ENCODE results near the gene RNF215.
A peak's percentile ranks its signal among the peaks of the same experiment; 100 is the strongest.

Gene RNF215

DNA sequence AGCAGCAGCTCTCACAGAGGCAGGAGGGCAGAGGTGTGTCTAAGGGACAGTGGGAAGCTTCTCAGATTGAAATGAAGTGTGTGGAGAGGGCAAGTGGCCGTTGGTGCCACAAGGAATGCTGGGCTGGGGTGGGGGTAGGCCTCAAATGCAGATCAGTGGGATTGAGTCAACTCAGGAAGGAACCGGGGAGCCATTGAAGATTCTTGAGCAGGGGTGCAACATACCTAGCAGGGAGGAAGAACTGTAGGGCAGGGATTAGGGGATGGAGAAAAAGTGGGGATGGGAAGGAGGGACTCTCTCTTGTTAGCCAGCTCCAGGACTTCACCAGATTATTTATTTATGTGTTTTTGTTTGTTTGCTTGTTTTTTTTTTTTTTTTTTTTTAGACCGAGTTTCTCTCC, 6.7 kb upstream of the RNF215 start:
- no peak for DNase-seq

DNA sequence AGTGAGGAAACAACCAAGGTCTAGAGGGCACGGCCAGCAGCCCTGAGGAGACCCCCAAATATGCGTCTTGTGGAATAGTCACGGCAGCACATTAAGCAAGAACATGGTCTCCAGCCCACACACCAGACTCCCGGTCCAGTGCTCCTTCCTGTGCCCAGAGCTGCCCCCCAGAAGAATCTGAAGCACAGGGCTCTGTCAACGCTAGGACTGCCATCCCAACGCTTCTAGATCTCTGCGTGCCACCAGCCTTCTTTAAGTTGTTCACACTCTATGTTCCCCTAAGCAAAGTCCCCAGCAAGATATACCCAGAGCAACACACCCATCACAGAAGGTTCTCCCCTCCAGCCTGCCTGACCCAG, 6.1 kb upstream of the RNF215 start:
- DNase-seq, result no peak

DNA sequence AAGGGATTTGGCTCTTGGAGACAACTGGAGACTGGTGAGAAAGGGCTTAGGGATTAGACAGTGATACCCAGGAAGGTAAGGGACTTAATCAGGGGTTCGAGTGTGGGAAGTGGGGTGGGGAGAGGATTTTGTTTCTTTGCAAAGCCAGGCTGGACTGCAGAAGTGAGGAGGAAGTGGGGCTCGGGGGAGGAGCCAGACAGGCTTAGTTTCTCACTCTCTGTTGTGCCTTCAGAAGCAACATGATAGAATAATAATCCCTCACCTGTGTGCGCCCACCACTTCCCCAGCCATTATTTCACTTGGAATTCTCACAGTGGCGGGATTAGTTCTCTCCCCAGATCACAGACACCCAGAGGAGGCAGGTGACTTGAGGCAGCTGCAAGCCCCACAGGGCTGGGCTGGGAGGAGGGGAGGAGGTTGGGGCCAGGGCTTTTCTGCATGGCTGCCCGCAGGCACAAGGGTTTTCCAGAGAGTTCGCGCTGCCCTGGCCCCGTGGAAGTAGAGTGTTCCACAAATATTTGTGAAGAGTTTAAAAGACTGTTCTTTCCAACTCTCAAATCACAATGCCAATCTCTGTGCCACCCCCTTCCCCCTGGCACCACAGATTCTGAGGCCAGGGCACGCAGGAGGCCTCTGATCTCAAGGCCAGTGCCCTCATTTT, 5.6 kb upstream of the RNF215 start:
- DNase-seq, result no peak

DNA sequence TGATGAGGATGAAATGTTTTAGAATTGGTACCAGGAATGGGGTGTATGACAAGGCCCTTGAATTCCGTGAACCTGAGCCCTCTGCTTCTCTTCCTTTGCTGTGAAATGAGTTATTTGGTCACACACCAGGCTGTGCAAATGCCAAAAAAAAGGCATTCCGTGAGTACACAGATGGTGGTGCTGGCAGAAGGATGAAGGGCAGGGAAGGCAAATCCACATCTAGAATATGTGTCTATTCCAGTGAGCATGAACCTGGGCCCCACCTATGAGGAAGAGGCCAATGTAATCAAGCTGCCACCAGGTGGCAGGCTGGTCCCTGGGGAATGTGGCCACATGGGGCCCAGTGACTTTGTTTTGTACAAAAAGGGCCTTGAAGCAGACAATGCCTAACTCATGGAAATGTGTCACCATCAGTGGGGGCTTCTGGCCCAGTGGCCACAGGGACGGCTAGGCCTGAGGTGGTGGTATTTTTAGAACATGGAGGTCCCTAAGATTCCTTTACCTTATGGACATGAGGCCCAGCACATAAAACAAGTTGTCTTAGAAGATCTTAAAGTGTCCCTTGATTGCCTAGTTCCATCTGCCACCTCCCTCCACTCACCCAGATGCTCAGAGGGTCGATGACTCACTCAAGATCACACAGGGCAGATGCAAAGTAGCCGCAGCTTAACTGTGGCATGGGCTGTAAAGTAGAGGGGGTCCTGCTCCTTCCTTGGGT, 3.9 kb upstream of the RNF215 start:
- DNase-seq, result peak; percentile 75

DNA sequence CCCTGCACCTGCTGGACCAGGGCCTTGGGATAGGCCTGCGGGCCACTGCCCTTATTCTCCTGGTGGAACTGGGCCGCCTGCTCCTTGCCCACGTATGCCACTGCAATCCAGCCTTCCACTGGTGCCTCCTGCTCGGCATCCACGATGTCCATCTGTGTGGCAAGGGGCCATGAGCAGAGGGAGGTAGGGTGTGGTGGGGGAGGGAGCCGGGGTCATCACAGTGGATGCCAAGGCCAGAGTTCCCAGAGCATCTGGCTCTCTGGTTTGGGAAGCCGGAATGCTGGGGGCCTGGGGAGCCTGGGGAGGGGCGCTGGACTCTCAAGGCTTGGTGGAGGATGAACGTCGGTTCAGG, 627 bp downstream of the RNF215 start:
- DNase-seq, result no peak

DNA sequence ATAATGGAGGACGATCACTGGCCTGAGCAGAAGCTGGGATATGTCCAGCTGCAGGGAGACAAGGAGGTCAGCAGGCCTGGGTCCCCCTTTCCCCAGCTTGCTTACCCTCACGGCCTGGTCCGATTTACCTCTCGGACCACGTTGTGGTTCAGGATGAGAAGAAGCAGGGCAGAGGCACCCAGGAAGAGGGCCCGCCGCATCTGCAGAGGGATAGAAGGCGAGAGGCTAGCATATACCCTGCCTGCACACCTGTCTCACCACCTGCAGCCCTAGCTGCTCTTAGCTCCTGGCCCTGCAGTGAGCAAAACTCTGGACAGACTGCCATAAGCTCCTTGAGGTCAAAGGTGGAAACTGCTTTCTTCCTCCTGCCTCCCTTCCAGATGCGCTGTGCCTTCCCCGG, 1.3 kb downstream of the RNF215 start:
- DNase-seq, result no peak

DNA sequence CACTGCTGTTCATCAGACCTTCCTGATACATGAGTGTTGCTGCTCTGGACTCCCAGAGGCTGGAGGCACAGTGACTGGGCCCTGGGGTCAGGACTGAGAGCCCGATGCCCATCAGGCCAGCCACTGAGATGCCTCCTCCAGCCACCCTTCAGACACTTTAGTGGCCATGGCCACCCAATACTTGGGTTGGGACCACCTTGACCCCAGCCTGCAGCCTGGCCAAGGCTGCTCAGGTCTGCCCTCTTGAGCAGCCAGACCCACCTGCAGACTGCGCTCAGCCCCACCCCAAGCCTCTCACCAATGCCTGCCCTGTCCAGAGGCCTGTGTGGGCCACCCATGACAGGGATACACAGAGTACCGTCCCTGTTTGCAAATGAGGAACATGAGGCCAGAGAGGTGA, 4.2 kb downstream of the RNF215 start:
- DNase-seq, result no peak

DNA sequence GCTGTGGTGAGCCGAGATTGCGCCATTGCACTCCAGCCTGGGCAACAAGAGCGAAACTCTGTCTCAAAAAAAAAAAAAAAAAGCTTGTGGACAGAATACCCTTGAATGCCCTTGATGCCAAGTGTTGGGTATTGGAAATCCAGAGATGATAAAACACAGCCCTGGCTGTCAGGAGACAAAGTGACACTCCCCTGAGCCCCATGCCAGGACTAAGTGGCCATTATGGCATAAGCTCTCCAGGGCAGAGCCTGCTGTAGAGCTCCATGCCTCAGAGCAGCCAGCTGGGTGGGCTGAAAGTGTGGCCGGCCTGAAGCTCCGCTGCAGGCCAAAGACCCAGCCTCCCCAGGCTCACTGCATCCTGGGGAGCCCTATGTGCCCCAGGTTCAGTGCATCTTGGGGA, 4.9 kb downstream of the RNF215 start:
- DNase-seq, result no peak

DNA sequence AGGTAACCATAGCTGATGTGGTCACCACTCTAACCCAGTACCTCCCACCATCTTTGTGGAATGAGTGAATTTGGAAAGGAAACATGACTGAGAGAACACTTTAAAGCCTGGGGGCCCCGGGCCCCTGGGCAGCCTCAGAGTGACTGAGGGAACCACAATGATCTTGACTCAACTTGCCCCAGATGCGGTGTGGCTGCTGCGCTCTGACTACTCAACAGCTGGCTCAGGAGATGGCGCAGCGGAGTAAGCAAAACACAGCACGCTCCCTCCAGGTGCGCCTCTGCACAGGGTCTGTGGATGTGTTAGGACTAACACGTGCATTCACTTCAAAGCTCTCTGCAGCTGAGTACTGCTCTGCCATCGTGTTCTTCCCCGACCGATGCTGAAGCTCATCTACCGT, 5.9 kb downstream of the RNF215 start:
- no peak for DNase-seq

DNA sequence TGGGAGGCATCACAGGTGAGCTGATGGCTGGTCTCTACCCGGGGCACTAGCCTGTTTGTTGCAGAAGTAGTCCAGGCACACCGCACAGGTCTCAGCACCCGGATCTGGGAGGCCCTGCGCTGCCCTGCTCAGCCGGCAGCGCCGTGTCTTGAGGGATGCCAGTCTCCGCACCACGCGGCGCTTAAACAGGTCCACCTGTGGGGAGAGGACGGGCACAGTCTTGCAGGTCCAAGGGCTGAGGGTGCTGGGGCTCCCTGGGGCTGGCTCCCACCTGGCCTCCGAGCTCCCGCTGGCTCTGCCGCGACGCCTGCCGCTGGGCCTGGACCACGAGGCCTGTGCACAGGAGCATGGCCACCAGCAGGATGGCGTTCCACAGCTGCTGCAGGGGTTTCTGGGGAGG, 7.2 kb downstream of the RNF215 start:
- DNase-seq, result no peak

DNA sequence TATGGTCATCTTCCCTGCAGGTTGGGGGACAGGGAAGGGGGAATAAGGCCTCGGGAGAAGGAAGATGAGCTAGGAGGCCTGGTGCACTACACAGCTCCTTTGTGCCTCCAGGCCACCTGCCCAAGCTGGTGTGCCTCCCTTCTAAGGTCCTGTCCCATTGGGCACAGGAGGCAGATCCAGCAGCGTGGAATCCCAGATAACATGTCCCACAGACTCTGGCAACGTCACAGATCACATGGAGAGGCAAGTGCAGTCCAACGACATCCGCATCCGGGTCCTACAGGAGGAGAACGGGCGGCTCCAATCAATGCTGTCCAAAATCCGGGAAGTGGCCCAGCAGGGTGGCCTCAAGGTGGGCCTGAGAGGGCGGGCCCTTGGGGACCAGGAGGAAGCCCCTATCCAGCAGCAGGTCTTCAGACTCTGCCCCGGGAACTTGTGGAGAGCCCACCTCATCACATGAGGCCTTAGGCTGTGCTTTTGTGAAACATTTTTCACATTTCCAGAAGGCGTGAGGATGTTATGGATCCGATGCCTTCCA, 11.8 kb downstream of the RNF215 start:
- DNase-seq, result no peak

DNA sequence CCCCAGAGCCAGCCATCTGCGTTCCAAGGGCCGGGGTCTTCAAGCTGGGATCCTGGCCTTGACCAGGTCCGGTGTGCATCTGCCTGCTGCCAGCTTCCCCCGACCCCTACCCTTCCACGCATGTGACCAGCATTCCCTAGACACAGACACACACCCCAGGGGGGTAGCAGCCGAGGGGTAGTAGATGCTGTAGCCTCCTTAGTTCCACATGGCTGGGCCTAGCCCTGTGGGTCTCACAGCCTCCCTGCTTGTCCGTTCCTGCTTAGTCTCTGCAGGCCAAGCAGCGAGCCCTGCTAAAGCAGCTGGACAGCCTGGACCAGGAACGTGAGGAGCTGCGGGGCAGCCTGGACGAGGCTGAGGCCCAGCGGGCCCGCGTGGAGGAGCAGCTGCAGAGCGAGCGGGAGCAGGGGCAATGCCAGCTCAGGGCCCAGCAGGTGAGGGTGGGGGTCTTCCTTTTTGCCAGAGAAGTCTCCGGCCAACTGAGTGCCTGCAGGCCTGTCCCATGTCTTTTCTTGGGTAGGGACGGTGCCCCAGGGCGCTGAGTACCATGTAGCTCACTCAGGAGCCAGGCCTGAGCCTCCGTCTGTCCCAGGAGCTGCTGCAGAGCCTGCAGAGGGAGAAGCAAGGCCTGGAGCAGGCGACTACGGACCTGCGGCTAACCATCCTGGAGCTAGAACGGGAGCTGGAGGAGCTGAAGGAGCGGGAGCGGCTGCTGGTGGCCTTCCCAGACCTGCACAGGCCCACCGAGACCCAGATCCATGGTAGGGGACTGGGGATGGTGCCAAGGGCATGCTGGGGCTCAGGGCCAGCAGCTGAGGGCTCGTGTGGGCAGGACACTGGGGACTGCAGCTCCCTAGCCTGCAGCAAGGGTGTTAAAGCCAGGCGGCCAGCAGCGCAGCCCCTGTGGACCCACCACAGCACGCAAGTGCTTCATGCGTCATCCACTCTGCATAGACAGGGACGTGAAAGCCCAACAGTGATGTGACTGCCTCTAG, 13.6 kb downstream of the RNF215 start:
- no peak for DNase-seq

DNA sequence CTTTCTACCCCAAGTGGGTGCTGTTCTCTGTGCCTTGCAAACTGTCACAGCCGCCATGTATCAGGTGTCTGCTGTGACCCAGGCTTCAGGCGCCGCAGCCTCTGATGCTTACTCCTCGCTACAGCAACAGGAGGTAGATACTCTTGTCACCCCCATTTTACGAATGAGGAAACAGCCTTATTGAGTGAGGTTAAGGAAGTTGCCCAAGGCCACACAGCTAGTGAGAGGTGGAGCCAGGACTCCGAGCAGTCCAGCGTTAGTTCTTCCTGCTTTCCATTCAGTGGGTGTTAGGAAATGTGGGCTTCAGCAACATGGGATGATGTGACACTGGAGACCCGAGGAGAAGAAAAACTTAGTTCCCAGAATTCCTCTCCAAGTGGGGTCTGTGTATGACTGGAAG, 14.3 kb downstream of the RNF215 start:
- no peak for DNase-seq

DNA sequence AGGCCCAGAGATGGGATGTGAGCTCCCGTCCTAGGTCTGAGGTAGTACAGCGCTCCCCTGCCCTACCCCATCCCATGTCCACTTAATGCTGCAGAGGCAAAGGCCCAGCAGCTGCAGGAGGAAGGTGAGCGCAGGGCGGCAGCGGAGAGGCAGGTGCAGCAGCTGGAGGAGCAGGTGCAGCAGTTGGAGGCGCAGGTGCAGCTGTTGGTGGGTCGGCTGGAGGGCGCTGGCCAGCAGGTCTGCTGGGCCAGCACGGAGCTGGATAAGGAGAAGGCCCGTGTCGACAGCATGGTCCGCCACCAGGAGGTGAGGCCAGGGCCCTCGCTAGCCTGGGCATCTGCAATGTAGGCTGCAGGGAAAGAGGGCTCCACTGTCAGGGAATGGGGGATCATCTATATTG, 15.2 kb downstream of the RNF215 start:
- no peak for DNase-seq

DNA sequence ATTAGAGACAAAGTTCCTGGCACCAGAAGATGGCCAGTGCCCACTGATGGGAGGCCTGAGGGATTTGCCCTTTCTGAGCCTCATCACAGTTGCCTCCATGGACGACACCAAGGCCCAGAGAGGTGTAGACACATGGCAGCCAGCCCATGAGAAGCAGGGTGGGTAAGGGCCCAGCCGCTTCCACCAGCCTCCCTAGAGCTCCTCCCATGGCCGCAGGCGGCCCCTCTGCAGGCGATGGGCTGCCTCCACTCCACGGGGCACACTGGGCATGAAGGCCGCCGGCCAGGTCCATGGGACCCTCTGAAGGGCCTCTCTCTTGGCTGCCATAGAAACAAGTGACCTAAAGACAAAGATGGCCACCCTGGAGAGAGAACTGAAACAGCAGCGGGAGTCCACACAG, 15.9 kb downstream of the RNF215 start:
- DNase-seq, result no peak

DNA sequence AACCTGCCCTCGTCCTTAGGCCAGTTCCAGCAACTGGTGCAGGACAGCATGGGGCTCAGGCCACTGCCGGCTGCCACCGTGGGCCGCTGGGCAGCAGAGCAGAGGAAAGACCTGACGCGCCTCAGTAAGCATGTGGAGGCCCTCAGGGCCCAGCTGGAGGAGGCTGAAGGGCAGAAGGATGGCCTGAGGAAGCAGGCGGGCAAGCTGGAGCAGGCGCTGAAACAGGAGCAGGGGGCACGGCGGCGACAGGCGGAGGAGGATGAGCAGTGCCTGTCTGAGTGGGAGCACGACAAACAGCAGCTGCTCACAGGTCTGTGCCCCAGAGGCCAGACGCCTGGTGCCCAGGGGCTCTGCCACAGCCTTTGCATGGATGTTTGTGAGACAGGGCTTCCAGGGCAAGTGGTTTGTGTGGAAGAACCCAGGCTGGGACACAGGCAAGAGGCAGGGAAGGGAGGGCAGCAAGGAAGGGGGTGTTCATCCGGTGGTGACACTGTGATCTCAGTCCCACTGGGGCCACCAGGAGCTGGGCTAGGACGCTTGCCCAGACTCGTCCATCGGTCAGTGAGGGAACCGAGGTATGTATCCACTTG, 16.5 kb downstream of the RNF215 start:
- no peak for DNase-seq

DNA sequence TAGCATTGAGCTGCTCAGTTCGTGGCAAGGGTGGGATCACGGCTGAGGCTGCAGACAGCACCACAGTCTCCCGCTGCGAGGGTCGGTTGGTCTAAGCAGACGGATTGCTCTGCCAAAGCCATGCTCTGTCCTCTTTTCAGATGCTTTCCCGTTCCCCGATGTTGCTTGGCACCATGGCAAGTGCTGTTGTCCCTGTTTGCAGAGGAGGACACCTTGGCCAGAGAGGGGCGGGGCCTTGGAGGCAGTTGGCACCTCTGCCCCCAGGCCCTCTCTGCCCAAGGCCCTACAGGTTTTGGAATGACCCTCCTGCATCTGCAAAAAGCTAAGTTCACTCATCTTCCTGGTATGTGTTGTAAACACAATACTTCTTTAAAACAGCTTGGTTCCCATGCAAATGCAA, 18.8 kb downstream of the RNF215 start:
- DNase-seq, result no peak

DNA sequence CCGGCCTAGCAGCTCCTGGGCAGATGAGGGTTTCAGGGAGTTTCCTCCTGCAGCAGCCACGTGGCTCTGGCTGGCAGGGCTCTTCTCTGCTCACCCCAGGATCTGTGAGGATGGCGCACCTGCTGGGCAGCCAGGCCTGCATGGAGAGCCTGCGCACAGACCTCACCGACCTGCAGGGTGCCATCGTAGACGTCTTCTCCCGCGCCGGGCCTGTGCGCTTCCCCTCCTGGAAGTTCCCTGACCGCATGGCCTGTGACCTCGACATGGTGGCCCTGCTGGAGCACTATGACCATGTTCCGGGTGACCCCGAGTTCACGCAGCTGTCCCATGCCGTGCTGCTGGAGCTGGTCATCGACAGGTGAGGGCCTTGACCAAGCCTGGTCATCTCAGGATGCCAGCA, 21.3 kb downstream of the RNF215 start:
- DNase-seq, result no peak

DNA sequence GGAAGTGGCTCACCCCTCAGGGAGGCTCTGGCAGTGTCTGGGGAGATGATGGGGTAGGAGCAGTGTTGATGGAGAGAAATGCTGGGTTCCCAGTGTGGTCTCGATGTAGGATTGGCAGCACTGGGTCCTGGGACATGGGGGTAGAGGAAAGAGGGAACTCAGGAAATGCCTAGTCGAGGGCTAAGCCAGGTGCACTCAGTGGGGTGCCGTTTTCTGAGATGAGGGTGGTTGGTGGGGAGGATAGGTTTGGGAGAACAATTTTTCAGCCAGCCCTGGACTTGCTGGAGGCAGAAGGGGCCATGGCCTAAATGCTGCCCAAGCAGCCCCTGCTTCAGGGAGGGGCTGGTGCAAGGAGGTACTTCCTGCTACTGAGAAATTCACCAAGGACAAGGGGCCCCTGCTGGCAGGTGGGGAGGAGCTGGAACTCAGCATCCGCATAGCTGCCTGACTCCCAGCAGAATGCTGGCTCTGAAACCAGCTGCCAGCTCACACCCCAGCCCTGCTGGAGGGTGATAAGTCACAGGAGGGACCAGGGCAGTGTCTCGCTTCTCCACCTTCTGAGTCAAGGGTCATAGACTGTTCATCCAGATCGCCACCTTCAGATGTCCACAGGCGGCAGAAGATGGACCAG, 24.4 kb downstream of the RNF215 start:
- DNase-seq, result no peak

DNA sequence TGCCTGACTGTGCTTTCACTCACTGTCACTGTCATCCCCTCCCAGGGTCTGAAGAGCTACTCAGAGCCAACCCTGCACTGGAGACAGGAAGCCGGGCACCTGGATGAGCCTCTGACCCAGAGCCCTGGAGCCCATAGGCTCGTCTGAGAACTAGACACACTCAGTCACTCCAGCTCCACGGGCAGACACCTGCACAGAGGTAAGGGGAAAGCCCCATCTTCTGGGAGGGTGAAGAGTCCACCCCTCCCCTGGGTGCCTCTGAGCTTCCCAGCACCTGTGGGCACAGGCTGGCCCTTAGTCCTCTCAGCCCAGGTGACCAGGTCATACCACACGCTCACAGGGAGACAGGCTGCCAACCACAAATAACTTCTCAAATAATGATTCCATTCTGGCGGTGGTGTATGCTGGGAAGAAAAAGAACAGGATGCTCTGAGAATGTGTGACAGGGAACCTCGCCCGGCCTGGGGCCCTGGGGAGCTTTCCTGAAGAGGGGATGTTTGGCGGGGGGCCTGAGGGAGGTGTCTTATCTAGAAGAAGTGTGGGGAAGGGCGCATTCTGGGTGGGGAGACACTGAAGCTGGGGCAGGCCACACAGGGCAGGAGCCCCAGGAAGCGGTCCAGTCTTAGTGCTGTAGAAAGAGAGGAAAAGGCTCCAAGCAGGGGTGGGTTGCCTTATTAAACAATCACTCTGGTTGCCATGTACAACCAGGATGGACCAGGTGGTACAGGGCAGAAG, 25.1 kb downstream of the RNF215 start:
- no peak for DNase-seq

DNA sequence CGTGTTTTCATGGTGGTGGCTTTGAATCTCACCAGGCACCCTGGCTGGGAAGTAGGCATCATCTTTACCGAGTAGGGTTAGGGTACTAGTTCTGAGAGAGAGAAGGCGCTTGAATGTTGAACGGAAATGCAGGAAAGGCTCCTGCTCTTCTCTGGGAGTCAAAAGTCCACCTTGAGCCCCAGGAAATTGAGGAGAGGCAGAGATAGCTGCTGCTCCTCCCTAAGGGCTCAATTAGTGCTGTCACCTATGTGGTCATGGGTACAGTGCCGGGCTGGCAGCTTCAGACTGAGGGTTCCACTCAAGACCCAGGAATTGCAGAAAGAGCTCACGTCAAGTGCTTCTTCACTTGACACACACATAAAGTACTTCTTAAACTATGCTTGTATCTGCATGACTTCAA, 28.7 kb downstream of the RNF215 start:
- no peak for DNase-seq

DNA sequence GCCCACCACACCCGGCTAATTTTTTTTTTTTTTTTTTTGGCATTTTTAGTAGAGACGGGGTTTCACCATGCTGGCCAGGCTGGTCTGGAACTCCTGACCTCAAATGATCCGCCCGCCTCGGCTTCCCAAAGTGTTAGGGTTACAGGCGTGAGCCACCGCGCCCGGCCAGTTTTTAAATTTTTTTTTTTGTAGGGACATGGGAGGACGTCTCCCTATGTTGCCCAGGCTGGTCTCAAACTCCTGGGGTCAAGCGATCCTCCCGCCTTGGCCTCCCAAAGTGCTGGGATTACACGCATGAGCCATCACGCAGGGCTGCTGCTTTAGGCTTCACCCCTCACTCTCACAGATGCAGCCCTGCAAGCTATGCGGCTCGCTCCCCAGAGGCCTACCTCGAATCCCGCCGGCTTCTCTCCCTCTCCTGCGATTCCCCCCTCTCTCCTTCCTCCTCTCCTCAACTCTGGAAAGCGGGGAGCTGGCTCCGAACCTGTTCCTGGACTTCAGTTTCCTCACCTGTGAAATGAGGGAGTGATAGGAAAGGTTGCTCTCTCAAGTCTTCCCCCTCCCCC, 29.5 kb downstream of the RNF215 start:
- no peak for DNase-seq
